ENCODE measurements around the gene XCL1.
A peak's percentile ranks its signal among the peaks of the same experiment; 100 is the strongest.
"Not testable (repeated sequence)": the region's sequence is repeated elsewhere in the genome, so short reads cannot be mapped to it uniquely, and the experiment has no call there.

XCL1 gene

DNA sequence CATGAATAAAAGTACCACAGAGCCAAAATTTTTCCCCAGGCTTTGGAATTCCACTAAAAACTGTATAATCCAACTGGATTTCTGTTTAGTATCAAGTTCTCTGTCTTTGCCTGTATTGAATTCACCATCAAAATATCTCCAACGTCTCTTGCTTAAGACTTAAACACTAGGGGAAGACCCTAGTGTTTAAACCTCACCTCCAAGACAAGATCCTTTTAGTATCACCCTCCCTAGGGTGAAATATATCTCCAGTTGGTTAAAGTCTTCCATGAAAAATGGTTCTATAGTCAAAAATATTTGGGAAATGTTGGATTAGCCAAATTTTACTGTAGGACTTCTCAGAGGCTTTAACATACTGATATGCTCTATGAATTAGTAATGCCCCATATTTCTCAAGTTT lies 8.1 kb upstream of the XCL1 start:
- no peak for DNase-seq

DNA sequence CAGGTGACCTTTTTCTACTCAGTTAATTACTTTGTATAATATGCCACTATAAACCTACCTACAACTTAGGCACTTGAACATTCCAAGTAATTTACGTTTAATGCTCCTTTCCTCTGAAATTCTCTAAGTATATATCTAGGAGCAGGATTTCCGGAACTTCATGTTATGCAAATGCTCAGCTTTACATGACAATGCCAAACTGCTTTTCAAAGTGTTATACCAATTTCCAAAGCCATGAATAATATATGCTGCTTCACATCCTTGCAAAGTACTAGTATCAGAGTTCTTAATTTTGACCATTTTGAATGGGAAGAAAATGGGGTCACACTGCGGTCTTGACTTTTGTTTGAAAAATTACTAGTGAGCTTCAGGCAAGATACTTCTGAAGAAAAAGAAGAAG lies 5.8 kb upstream of the XCL1 start:
- no peak for DNase-seq

DNA sequence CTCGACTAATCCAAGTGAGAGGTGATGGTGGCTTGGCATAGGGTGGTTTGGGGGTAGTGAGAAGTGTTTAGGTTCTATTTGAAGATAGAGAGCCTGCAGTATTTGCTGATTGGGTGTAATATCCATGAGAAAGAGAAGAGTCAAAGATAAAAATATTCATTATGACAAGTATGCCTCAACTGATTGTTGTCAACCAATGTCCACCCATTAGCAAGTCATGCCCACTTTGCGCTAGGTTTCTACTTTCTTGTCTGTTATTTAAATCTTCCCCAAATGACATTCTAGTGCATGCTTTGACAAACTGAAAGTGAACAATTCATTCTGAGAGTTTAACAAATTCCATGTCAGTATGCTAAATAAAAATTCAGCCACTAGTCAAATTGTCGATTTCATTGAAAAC lies 3.8 kb upstream of the XCL1 start:
- DNase-seq = no peak

DNA sequence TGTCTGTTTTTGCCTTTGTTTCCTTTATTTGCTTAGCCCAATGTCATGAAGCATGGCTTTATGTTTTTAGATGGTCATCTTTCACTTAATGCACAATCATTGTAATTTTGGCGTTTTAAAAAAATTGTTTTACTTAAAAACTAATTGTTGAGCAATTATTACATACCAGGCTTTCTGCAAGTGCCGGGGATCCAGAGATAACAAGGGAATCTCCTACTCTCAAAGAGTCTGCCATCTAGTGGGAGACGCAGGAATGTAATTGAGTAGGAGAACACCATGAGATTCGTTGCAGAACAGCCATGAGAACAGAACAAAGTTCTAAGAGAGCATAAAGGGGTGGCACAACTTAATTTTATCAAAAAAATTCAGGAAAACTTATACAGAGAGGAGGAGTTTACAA lies 2.2 kb upstream of the XCL1 start:
- peak; percentile 36 for DNase-seq

DNA sequence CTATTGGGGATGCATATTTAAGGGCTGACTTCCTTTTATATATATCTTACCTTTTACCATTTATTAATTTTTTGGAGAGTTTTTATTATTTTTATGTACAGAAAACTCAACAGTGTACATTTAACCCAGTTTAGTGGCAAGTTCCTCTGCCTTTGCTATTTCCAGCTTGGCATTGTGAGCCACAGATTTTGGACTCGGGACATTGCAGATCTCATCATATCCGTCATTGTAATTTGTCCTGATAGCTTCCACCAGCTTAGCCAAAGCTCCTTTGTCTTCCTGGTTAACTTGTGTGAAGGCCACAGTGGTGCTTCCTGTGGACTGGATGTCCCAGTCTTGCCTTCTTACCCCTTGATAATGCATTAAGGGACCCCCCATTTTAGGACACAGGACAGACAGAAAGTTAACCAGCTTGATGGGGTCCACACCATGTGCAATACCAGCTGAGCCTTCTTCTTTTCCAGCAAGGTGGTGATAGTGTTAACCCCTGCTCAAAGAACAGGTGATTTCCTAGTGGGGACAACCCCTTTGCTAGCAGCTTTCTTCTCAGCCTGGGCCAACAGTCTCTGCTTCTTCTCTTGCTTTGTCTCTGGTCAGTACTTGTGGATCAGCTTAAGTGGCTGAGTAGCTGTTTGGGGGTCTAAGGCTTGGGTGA lies 2.3 kb downstream of the XCL1 start:
- DNase-seq = not testable (repeated sequence)

DNA sequence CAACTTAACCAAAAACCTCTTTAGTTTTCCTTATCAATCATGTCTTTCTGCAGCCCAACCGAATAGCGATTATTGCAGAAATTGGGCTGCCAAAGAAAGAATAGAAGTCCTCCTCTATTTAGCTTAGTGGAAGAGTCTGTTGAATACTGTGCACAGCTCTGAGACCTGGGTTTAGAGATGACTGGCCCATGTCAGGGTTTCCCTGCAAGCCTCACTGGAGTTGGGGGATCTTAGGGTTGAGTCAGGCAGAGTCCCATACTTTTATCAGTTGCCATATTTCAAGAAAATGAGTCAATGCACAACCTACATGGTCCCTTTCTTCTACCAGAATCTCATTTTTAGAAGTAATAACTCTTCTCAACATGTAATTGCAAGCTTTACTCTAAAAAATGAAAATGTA lies 3.9 kb downstream of the XCL1 start:
- DNase-seq = not testable (repeated sequence)

DNA sequence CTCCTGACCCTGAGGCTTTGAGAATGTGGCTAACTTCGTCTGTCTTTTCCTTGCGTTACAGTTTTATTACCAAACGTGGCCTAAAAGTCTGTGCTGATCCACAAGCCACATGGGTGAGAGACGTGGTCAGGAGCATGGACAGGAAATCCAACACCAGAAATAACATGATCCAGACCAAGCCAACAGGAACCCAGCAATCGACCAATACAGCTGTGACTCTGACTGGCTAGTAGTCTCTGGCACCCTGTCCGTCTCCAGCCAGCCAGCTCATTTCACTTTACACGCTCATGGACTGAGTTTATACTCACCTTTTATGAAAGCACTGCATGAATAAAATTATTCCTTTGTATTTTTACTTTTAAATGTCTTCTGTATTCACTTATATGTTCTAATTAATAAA lies 4.6 kb downstream of the XCL1 start:
- DNase-seq = not testable (repeated sequence)

DNA sequence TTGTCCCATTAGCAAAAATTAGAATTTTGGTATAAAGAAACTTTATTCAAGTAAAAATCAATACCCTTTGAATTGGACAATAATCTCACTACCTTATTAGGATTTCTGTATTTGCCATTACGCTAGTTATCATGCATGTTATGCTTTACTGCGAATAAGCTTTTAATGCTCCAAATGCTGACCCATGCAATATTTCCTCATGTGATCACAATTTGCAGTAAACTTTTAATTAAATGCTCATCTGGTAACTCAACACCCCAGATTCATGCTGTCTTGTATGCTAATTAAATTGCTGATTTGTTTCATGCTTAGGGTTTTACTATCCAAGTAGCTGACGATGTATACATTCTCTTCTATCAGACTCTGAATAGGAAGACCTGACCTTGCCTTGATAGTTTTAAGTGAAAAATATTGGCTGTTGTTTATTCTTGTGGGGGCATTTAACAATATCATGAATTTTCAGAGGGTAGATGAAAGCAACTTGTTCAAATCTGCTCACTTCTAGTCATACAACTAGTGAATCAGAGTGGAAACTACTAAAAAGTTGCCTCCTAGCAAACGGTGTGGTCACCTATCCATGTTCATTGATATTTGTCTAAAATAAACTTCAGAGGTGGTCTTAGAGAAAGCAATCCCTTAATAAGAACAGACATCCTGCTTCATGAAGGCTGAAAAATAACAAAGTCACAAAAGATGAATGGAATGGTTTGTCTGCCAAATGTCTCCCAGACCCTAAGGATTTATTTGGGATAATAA lies 5.6 kb downstream of the XCL1 start:
- no peak for DNase-seq

DNA sequence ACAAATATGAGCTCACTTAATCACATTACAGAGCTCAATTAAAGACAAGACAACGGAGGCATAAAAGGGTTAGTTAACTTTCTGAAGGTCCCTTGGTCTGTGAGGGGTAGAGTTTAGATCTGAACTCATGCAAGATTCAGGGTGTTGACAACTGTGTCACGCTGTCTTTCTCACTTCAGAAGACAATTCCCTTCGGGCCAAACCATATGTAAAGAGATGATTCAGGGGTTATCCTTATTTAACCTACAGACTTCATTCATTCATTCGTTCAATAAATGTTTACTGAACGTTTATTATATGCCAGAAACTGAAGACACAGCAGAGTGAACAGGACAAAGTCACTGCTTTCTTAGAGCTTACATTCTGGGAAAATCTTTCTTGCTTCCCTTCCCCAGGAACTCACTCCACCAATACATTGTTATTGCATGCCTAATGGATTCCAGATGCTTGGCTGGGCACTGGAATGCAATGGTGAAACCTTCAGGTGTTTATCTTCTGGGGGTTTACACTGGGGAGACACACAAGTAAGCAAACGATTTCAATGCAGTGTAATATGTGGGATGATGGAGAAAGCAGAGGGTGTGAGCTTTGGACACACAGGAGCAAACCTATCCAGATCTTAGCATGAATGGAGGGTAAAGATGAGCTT lies 6.4 kb downstream of the XCL1 start:
- DNase-seq = no peak

DNA sequence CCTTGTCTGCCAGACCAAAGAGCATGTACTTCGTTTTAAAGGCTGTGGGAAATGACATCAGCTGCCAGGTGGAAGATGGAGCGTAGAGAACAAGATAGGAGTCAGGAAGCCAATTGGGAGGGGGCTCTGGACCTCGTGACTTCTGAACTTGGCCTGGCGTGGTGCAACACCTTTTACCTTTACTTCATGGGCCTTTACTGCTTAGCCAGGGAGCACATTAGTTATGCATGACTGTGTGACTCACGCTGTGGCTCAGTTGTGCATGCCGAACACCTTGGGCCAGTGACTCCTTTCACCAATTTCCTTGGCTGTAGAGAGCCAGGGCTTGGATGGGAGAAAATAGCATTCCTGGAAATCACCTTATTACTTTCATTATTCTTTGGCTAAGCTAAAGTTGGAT lies 7.2 kb downstream of the XCL1 start:
- DNase-seq = no peak

DNA sequence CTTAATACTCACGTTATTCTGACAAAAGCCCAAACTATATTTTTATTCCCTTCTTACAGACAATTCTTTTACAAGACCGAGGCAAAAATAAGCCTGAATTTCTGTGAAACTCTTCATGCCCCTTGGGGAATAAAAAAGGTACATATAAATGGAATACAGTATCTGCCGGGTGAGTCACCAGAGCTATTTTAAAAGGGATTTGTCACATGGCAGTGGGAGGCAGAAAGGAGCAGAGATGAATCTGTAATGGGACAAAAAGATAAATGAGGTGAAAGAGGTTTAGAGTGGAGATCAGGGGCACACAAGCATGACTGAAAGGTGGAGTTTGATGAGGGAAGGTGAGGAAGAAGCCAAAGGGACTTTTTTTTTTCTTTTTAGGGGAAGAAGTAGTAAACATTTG lies 8.8 kb downstream of the XCL1 start:
- DNase-seq = no peak

DNA sequence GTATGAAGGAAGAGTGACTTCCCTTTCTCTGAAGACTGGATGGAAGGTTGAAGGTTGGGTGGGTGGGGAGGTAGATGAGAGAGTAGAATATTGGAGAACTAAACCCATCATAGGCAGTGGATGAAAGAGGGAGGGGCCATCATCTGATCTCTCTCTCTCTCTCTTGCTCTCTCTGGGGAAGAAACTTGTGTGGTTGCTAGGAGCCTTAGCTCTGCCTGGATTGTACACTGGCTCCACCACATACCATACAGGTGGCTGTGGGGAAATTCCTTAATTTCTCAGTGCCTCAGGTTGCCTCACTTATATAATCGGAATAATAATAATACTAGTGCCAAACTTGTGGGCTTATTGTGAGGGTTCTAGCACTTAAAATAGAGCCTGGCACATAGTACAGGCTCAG lies 9.5 kb downstream of the XCL1 start:
- no peak for DNase-seq

DNA sequence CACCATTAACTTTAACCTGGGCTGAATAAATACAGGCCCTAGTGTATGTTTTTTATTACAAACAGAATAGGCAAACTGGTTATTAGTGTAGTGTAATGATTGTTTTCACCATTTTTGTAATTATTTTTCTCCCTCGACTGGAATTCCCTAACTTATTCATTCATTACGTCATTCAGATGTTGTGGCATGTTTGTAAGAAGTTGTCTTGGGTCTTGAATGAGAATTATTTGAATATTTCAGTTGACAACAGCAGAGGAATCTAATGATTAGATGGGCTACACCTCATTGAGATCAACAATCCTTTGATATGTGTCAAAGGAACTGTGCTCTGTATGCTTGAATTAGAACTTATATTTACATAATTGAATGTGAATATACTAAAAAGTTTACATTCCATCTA lies 12.8 kb downstream of the XCL1 start:
- no peak for DNase-seq

DNA sequence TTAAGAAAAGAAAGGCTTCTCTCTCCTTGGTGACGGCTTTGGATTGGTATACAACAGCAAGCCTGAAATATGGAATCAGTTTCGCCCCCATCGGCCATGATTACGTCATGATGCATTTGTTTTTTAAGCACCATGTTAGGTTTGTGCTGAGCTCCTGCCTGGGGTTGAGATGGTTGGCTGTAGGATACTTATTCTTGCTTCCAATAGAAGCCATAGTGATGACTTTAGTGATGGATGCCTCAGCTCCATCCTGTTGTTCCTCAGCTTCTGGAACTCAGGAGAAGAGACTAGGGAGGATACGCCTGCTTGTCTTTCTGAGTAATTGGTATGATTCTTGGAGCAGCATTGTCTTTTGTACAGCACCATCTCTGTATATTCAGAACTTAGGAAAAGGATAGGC lies 14.7 kb downstream of the XCL1 start:
- DNase-seq = no peak

DNA sequence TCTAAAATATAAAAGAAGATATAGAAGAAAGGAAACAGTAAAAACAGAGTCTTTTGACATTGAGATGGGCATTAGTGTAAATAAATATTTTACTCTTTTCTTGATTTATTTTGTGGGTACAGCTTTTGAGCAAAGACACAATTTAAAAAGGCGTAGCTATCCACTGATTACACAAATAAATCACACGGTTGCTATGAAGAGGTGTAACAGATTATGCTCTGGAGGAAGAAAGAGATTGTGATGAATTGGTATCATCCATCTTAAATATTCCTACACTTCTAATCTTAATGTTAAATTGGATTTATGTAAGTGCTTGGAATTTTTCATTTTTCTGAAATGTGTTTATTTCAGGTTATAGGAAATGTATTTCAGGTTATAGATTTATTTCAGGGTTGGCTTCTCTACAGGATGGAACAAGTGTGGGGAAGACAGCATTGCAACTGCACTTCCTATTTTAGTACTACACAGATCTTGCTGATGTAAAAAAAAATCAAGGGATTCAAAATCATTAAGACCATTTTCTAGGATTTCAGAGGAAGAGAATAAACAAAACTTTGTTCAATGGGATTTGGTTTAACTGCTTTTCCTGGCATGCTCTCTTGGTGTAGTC lies 15.3 kb downstream of the XCL1 start:
- DNase-seq = no peak

DNA sequence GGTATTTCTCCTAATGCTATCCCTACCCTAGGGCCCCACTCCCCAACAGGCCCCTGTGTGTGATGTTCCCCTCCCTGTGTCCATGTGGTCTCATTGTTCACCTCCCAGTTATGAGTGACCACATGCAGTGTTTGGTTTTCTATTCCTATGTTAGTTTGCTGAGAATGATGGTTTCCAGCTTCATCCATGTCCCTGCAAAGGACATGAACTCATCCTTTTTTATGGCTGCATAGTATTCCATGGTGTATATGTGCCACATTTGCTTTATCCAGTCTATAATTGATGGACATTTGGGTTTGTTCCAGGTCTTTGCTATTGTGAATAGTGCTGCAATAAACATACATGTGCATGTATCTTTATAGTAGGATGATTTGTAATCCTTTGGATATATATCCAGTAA lies 19.0 kb downstream of the XCL1 start:
- not testable (repeated sequence) for DNase-seq

DNA sequence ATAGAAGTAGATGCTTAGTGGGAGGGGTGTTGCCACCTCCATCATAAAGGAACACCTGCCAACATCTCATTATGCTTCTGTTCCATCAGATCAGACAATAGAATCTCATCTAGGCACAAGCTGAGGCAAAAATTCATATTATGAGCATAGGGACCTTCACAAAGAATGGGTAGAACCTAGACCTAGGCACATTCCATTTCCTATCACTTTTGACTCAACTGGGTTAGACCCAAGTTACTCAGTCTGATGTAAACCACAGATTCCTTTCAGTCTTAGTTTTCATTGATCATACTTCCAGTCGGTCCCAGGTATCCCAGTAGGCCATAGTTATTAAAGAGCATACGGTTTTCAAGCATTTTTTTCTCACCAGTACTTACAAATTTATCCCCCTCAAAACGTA lies 21.7 kb downstream of the XCL1 start:
- DNase-seq = no peak

DNA sequence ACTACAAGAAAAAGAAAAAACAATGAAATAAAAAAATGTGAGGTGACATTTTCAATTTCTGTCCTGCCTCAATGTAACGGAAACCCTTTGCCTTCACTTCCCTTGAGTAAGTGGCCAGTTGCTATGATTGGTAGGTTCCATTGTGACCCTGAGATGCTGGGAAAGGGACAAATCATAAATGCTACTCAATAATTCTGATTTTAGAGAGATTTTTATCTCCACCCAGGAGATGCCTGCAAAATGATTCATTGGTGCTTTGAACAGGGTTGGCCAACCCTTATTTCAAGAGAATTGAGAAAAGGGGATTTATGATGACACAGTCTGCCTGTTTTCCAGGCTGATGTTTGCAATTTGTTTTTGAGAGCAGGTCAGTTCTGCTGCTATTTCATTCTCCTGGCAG lies 22.5 kb downstream of the XCL1 start:
- no peak for DNase-seq

DNA sequence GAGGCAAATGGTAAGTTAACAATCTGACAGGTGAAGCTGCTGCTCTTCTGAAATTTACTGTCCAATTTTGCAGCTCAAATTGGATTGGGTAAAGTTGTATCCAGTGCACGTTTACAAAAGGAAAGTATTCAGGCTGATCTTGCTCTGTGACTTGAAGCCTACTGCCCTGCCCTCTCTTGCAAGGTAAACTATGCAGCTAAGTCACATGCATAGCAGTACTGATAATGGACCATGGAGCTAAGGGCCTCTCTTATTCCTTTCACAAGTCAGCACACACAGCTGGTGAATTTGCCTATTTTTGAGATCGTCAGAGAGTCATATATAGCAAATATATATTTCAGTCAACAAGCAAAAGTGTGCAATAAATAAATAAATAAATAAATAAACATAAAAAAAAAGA lies 23.2 kb downstream of the XCL1 start:
- DNase-seq = no peak

DNA sequence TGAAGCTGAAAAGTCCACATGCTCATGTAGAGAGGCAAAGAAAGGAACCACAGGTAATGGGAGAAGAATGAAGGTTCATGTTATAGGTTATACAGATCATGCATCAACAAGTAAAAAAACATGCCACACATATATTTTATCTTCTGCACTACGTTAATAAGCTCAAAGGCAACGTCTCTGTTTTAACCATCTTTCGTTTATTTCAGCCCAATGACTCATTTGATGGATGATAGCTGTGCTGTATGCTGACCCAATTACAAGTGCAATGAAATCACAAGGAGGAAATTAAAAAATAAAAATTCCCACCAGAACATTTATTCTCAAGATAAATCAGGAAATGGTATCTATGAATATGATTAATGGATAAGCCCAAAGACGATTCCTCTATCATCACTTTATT lies 24.6 kb downstream of the XCL1 start:
- no peak for DNase-seq

DNA sequence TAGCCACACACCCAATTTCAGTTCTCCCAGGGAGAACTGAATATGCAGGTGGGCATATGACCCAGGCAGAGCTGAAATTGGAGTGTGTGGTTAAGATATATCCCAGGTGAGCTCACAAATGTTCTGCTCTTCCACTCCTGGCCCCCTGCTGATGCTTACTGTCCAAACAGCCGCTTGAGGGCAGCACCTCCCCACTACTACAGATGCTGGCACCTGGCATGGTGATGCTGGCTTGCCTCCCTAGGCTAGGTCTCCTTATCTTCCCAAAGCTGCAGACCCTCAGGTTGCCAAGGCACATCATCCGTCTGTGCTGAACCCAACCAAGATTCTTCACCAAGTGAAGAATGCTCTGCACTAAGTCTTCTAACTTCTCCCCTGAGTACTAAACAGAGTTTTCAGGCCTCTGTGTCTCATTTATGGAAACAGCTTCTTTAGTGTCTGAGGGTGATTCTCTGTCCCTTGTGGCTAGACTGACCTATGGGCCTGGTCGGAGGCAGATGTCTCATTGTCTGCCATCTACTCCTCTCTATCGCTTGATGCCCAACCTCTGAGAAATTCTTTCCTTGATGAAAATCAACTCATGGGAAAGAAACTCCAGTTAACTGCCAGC lies 27.2 kb downstream of the XCL1 start:
- peak; percentile 87 for DNase-seq

DNA sequence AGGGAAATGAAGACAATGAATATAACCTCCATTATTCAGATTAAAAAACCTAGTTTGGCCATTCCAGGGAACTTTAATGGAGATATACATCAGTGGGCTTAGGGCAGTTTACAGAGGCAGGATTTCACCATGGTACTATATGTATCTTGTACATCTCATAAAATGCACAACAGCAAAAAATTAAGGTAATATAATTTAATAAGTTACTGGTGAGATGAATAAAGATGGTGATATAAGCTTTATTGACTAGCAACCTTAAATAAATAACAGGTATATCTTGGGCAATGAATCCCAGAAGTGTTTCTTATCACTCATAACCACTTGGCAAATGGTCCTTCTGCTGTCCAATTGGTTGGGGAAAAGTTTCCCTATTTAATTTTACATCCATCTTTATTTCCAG lies 29.0 kb downstream of the XCL1 start:
- no peak for DNase-seq

DNA sequence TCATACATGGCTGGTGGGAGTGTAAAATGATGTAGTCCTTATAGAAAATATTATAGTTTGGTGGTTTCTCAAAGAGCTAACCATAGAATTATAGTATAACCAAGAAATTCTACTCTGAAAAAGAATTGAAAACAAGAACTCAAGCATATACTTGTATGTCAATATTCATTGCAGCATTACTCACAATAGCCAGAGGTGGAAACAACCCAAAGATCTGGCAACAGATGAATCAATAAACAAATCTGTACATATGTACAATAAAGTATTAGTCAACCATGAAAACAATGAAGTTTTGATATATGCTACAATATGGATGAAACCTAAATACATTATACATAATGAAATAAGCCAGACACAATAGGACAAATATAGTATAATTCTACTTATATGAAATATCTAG lies 29.7 kb downstream of the XCL1 start:
- no peak for DNase-seq

All from NCI-H526 treated with DMSO at 0.1 percent for 48 hours (cell line).